Measurements from ENCODE around the gene IPO4.
A peak's percentile ranks its signal among the peaks of the same experiment; 100 is the strongest.

IPO4 gene

DNA sequence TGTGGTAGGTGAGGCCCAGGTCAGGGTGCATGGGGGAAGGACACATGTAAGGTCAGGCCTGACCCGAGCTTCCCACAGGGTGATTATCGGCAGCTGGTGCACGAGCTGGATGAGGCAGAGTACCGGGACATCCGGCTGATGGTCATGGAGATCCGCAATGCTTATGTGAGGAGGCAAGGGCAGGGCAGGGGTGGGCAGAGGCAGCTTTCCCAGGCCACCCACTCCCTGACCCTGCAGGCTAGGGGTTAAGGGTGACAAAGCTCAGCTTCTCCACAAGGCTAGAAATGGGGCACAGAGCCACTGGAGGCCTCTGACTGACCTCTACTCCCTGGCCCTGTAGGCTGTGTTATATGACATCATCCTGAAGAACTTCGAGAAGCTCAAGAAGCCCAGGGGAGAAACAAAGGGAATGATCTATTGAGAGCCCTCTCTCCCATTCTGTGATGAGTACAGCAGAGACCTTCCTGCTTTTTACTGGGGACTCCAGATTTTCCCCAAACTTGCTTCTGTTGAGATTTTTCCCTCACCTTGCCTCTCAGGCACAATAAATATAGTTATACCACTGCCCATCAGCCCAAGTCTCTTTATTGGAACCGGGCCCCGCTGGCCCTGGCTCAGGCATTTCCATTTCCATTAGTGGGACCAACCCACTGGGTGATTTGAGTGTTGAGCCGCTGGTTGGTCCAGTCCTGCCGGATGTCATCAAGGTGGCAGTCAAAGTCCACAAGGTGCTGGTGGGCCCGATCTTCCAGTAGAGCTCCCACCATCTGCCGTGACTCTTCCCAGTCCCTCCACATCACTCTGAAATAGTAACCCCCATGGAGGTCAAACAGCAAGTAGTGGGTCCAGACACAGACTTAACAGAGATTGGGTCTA is 50.0 kb downstream of the IPO4 start:
- peak overlapping the region; percentile 90 for H3K27ac ChIP-seq

DNA sequence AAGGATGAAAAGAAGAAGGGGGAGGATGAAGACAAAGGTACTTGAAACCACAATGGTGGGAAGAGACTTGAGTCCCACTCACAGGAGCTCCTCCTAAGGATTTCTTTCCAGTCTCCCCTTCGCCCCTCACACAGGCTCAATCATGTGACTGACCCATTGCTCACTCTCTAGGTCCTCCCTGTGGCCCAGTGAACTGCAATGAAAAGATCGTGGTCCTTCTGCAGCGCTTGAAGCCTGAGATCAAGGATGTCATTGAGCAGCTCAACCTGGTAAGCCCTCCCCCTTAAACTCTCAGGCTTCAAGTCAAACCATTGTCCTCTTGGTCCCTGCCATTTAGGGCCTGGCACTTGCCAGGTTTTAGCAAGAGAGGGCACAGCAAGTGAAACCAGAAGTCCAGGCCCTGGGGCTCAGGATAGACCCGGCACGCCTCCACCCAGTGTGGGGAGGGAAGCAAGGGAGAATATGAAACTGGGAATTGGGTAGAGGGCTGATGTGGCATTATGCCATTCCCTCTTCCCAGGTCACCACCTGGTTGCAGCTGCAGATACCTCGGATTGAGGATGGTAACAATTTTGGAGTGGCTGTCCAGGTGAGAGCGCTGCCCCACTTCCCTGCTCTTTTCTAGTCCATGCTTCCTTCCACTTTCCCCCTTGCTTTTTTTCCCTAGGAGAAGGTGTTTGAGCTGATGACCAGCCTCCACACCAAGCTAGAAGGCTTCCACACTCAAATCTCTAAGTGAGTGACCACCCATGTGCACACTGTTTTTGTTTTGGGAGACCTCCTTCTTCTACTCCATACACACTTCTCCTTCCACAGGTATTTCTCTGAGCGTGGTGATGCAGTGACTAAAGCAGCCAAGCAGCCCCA is 50.9 kb downstream of the IPO4 start:
- H3K27ac ChIP-seq, result peak overlapping the region; percentile 86
- TF ChIP-seq CTCF (conservative IDR thresholded peaks at IDR 0.05), result no peak

More for the DNA sequence above, 50.0 kb downstream of the IPO4 start:
- no peak for TF ChIP-seq CTCF (conservative IDR thresholded peaks at IDR 0.05)

- peak overlapping the region; percentile 86 for H3K27ac ChIP-seq
These were observed 51.7 kb downstream of the IPO4 start for GRCh38 chr14:24136684-24137528.

GRCh38 chr14:24135834-24136683 is 52.6 kb downstream of the IPO4 start, which contains the start of gene PSME1:
PSME1 (plus strand) TSS chr14:24136194; CDS start chr14:24136263, 69 bp downstream.
- TF ChIP-seq CTCF (conservative IDR thresholded peaks at IDR 0.05), result no peak
- peak within 1 kb of the TSS; percentile 86 for H3K27ac ChIP-seq

More at GRCh38 chr14:24136684-24137528, 51.7 kb downstream of the IPO4 start:
- TF ChIP-seq CTCF (conservative IDR thresholded peaks at IDR 0.05), result no peak

DNA sequence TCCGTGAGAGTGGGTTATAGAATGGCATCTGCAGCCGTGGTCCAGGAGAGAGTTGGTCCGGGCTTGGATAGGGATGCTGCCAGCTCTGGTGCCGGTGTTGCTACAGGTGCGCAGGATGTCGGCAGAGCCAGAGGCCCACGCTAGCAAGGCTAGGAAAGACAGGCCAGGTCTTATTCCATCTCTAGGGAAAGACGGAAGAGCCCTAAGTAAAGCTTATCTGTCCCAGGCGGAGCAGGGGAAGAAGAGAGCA is 53.1 kb downstream of the IPO4 start:
- peak overlapping the region; percentile 86 for H3K27ac ChIP-seq
- TF ChIP-seq CTCF (conservative IDR thresholded peaks at IDR 0.05), result no peak

- H3K27ac ChIP-seq, result no peak overlapping the region
- TF ChIP-seq CTCF (conservative IDR thresholded peaks at IDR 0.05), result no peak
These were observed 54.9 kb downstream of the IPO4 start for GRCh38 chr14:24133735-24134134.
